Fibroblast of upper back skin (primary cell): Measurements from ENCODE around the gene GFPT2.

ENCODE experiments used
- DNase-seq: peaks from one replicate; pipeline ENCODE4 v3.0.0-alpha.2; 2013

GFPT2 gene

DNA sequence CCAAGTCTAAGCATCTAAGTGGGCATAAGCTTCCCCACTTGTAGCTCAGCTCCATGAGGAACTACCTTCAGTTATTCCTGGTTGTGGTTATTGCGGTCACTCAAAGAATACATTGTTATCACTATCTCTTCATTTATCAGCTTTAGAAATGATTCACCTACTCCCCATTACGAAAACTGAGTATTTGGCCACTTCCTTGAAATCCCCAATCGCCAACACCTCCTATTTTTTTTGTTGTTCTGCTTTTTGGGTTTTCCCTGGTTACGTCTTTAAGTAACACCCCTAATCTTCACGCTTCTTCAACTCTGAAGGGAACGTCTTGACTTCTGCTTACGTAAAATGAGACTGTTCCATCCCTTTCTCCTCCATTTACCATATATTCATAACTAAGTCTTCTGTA, 81.9 kb downstream of the GFPT2 start:
- no peak for DNase-seq

DNA sequence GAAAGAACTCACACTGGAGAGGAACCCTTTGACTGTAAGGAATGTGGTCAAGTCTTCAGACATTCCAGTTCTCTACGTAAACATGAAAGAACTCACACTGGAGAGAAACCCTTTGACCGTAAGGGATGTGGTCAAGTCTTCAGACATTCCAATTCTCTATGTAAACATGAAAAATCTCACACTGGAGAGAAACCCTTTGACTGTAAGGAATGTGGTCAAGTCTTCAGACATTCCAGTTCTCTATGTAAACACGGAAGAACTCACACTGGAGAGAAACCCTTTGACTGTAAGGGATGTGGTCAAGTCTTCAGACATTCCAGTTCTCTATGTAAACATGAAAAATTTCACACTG, 93.9 kb downstream of the GFPT2 start:
- DNase-seq = no peak

DNA sequence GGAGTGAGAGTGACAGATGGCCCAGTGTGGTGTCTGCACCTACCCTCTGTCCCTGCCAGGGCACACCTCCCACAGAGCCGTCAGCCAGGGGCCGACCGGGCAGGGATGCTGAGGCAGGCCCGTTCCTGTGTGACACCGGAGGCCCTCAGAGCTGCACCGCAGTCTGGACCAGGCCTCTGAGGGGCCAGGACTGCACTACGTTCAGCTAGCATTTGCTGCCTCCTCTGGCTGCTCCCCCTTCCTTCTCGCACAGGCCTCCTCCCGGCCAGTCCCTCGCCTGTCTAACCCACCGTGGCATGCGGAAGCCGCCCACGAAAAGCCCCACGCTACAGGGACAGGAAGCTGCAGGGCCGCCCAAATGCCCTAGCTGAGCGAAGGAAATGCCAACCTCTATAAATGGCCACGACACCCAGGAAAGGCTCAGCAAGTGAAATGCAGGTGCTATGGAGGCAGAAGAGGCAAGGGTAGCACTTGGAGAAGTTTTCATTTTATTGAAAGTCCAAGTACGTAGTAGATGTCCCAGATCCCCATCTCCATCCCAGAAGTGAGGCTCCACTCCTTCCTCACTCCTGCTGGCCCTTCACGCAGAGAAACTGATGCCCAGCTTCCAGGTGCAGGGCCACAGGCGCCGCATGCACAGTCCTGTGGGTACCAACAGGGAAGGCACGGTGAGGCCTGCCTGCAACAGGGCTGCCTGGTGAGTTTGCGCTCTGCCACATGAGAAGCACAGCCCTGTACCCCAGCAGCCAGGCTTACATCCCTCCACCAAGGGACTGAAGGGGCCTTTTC, 99.9 kb downstream of the GFPT2 start:
- DNase-seq = no peak

DNA sequence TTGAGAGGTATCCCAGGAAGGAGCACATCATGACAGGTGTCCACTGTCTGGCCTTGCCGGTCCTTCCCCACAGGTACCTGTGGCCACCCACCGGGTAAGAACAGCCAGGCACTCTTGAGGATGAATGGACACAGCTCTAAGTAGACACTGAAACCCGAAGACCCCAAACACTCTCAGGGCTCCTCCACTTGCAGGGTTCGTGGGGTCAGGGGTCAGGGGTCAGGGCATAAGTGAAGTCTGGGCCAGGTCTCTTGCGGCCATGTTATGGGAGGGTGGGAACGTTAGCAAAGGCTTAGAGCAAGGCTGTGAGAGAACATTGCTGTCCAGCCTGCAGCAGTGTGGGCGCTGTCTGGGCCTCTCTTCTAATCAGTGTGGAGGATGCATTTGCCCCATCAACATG, 101.2 kb downstream of the GFPT2 start:
- DNase-seq = no peak

DNA sequence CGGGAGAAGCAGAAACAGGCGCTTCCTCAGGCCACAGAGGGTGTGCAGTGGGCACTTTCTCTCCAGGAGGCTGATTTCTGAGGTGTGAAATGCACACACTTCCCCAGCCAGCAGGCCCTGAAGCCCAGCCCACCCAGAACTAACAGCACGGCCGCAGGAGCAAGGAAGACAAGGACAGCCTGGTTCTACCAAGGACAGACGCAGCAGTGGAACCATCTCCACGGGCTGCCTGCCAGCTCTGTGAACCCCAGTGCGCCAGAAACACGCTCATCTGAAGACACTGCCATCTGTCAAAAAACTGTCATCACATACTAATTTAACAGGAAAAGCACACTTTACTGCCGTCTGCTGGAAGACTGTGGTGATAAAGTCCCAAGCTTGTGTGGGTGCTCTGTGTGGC, 102.0 kb downstream of the GFPT2 start:
- no peak for DNase-seq
